Sciatic nerve (tissue), 2 donors: ENCODE data around the gene OXLD1. TPM values are rescaled to one million over a fixed set of nuclear protein-coding genes. Genes with fewer than 3 reads are reported as not detected.

ENCODE experiments used
- ATAC-seq: fragments of 200-7000 bp; cut with Tn5 transposase; one replicate; pipeline ENCODE4 v1.9.1; 2020; ENCODE audit warnings: mild to moderate bottlenecking, moderate library complexity
- DNase-seq: peaks from one replicate; pipeline ENCODE4 v3.0.0-alpha.2; 2020; ENCODE audit warnings: low spot score
- intact Hi-C: fragments of 100-400 bp; cut with DNase I; formaldehyde crosslinking; loops from one replicate; pipeline ENCODE4 v1.14.2; 2022
- total RNA-seq: library from RNA; stranded (reverse); fragmentation: NEBNext Ultra II Directional; extraction: Animal tissue kit (Norgen Biotek cat#: 25700); gene quantifications from one replicate; pipeline ENCODE4 v1.2.1, GENCODE V29; 2021
- donor health status: DM: no; HTN: no; CAD: no.
- donor health status: DM: no; HTN: no; CAD: no.

OXLD1 gene
- total RNA-seq, 1 donor from 2014 or later, result 17.9 TPM

GRCh38 chr17:81703747-81704654 is 37.6 kb upstream of the OXLD1 start:
- no peak for DNase-seq
- intact Hi-C loops, result no loop called here
- no peak for ATAC-seq

- peak; percentile 96 for DNase-seq
- ATAC-seq, result peak; percentile 96
- intact Hi-C loops, result no loop called here
These were observed 36.7 kb upstream of the OXLD1 start, which contains the start of gene MRPL12 for GRCh38 chr17:81702934-81703746. TSS of gene MRPL12 (plus strand) at chr17:81703367. CDS start at chr17:81703502, 135 bp downstream.

- no peak for ATAC-seq
- DNase-seq, result no peak
- intact Hi-C loops, result no loop called here
These were observed 35.1 kb upstream of the OXLD1 start for GRCh38 chr17:81701288-81702071.

GRCh38 chr17:81700353-81701287 is 34.2 kb upstream of the OXLD1 start:
- DNase-seq (no peak), ATAC-seq (no peak)
- intact Hi-C loops, result no loop called here

- DNase-seq (no peak), ATAC-seq (no peak)
- intact Hi-C loops, result no loop called here
These were observed 31.0 kb upstream of the OXLD1 start for GRCh38 chr17:81697261-81698044.

- no peak for ATAC-seq
- no peak for DNase-seq
- intact Hi-C loops, result no loop called here
These were observed 30.0 kb upstream of the OXLD1 start for GRCh38 chr17:81696218-81696941.

- ATAC-seq, result no peak
- intact Hi-C loops, result no loop called here
These were observed 29.4 kb upstream of the OXLD1 start for GRCh38 chr17:81695801-81696200.

GRCh38 chr17:81695211-81695610 is 28.8 kb upstream of the OXLD1 start:
- ATAC-seq (no peak), DNase-seq (no peak)
- intact Hi-C loops, result no loop called here

More at GRCh38 chr17:81695801-81696200, 29.4 kb upstream of the OXLD1 start:
- no peak for DNase-seq

- DNase-seq, result no peak
- ATAC-seq, result no peak
- intact Hi-C loops, result no loop called here
These were observed 28.4 kb upstream of the OXLD1 start for GRCh38 chr17:81694810-81695209.

- DNase-seq (no peak), ATAC-seq (no peak)
- intact Hi-C loops, result no loop called here
These were observed 27.3 kb upstream of the OXLD1 start for GRCh38 chr17:81693509-81694210.

- ATAC-seq (no peak), DNase-seq (no peak)
- intact Hi-C loops, result no loop called here
These were observed 25.2 kb upstream of the OXLD1 start for GRCh38 chr17:81691608-81692007.

- no peak for ATAC-seq
These were observed 24.8 kb upstream of the OXLD1 start for GRCh38 chr17:81691196-81691595.

GRCh38 chr17:81690549-81690948 is 24.1 kb upstream of the OXLD1 start:
- intact Hi-C loops, result no loop called here
- ATAC-seq (no peak), DNase-seq (no peak)

More at GRCh38 chr17:81691196-81691595, 24.8 kb upstream of the OXLD1 start:
- no peak for DNase-seq
- intact Hi-C loops, result no loop called here

GRCh38 chr17:81690066-81690465 is 23.7 kb upstream of the OXLD1 start:
- DNase-seq (no peak), ATAC-seq (no peak)
- intact Hi-C loops, result no loop called here

- intact Hi-C loops, result no loop called here
- ATAC-seq, result no peak
- DNase-seq, result no peak
These were observed 22.2 kb upstream of the OXLD1 start for GRCh38 chr17:81688616-81689015.
